Peyer's patch (tissue), 4 donors: Measurements from ENCODE around the gene CTNNA2. TPM values are rescaled to one million over a fixed set of nuclear protein-coding genes. Genes with fewer than 3 reads are reported as not detected.

Experiments used
- DNase-seq, 3 donors: peaks; one replicate each; pipeline ENCODE4 v3.0.0-alpha.2; 2017 to 2019
- H3K27ac ChIP-seq, 4 donors: fragments of 200-600 bp; sonication (generic); one replicate each; pipeline ENCODE4 v1.5.1; 2016 to 2019
- H3K27me3 ChIP-seq, 2 donors: fragments of 200-600 bp; sonication (generic); one replicate each; pipeline ENCODE4 v1.5.1; 2019
- H3K36me3 ChIP-seq, 3 donors: fragments of 200-600 bp; sonication (generic); one replicate each; pipeline ENCODE4 v1.5.1; 2016 to 2019
- H3K4me1 ChIP-seq, 4 donors: fragments of 200-600 bp; sonication (generic); one replicate each; pipeline ENCODE4 v1.5.1; 2016 to 2019
- H3K4me3 ChIP-seq, 4 donors: fragments of 200-600 bp; sonication (generic); 1 replicate in 3 of 4; 2 replicates in 1 of 4; pipeline ENCODE4 v1.5.1; 2016 to 2019; ENCODE audit warnings: mild to moderate bottlenecking in 1 of 4
- H3K9me3 ChIP-seq, 4 donors: fragments of 200-600 bp; sonication (generic); one replicate each; pipeline ENCODE4 v1.5.1; 2016 to 2019; ENCODE audit warnings: mild to moderate bottlenecking in 1 of 4
- POLR2A ChIP-seq, 2 donors: fragments of 450-650 bp; IDR thresholded peaks; one replicate each; pipeline ENCODE4 v1.5.1; 2017; ENCODE audit warnings: antibody characterized with exemption in 2 of 2, mild to moderate bottlenecking in 2 of 2, moderate library complexity in 2 of 2
- total RNA-seq, 4 donors: library from RNA; depleted of rRNA; stranded (reverse); fragments of >200 nt; gene quantifications; one replicate each; pipeline ENCODE4 v1.1.0, GENCODE V29; 2016
- TF ChIP-seq, protein P1 (sequence below), 6 experiments: fragments of 450-650 bp in 4 of 6; fragments of 200-600 bp in 2 of 6; sonication (generic) in 1 of 6; IDR thresholded peaks; one replicate each; pipeline ENCODE4 v1.5.1; 2017 to 2019; ENCODE audit warnings: antibody characterized with exemption in 6 of 6, mild to moderate bottlenecking in 3 of 6, moderate library complexity in 1 of 6

CTNNA2 gene
- total RNA-seq, 4 donors from 2014 or later = 0.67 to 5.3 (median 0.88) TPM; not detected in 1

DNA sequence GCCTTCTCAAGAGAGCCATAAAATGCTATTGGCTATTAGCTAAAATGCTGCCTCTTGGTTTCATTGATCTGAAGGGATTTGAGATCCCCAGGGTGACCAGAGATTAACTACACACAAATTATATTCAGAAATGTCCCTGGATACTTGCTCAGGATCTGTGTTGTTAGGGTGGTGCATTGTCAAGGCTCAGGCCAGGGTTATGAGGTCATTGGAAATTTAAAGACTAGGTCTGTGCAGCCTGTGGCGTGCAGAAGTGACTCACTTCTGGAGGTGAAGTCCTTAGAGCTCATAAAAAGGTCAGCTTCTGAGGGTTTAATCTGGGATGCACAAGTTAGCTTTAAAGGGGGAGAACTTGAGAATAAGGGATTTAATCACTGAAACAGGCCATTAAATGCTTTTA lies 768.2 kb downstream of the CTNNA2 start:
- no peak overlapping the region for H3K4me3 ChIP-seq
- no peaks in the 10 kb centered on the region for H3K4me1 ChIP-seq
- no peak overlapping the region for H3K27ac ChIP-seq
- H3K9me3 ChIP-seq = no peaks in the 10 kb centered on the region
- DNase-seq = no peak
- no peaks in the 10 kb centered on the region for H3K36me3 ChIP-seq
- TF ChIP-seq POLR2A (IDR thresholded peaks at IDR 0.05) = no peak
- TF ChIP-seq, protein P1, sequence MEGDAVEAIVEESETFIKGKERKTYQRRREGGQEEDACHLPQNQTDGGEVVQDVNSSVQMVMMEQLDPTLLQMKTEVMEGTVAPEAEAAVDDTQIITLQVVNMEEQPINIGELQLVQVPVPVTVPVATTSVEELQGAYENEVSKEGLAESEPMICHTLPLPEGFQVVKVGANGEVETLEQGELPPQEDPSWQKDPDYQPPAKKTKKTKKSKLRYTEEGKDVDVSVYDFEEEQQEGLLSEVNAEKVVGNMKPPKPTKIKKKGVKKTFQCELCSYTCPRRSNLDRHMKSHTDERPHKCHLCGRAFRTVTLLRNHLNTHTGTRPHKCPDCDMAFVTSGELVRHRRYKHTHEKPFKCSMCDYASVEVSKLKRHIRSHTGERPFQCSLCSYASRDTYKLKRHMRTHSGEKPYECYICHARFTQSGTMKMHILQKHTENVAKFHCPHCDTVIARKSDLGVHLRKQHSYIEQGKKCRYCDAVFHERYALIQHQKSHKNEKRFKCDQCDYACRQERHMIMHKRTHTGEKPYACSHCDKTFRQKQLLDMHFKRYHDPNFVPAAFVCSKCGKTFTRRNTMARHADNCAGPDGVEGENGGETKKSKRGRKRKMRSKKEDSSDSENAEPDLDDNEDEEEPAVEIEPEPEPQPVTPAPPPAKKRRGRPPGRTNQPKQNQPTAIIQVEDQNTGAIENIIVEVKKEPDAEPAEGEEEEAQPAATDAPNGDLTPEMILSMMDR (IDR thresholded peaks at IDR 0.05) = no peak
- no peaks in the 10 kb centered on the region for H3K27me3 ChIP-seq

DNA sequence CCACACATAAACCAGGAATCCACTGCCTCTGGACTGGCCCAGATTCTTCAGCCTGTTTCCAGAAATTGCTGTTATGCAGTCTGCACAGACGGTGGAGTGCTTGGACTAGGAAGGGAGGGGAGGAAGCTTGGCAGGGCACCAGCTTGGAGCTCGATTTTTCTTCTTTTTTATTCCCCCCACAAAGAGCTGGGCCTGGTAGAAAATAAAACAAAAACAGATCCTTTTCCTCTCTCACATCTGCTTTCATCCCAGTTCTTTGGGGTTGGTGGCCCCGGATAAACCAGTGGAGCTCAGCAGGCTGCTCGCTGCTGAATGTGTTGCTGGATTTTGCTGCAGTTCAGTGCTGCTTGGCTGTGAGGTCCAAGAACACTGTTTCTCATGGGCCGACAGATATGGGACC lies 775.7 kb downstream of the CTNNA2 start:
- no peak overlapping the region for H3K27ac ChIP-seq
- H3K36me3 ChIP-seq = no peaks in the 10 kb centered on the region
- H3K4me1 ChIP-seq = no peaks in the 10 kb centered on the region
- no peaks in the 10 kb centered on the region for H3K27me3 ChIP-seq
- no peak for TF ChIP-seq POLR2A (IDR thresholded peaks at IDR 0.05)
- TF ChIP-seq, protein P1 (IDR thresholded peaks at IDR 0.05) = no peak
- DNase-seq = no peak
- no peaks in the 10 kb centered on the region for H3K9me3 ChIP-seq
- H3K4me3 ChIP-seq = no peak overlapping the region

DNA sequence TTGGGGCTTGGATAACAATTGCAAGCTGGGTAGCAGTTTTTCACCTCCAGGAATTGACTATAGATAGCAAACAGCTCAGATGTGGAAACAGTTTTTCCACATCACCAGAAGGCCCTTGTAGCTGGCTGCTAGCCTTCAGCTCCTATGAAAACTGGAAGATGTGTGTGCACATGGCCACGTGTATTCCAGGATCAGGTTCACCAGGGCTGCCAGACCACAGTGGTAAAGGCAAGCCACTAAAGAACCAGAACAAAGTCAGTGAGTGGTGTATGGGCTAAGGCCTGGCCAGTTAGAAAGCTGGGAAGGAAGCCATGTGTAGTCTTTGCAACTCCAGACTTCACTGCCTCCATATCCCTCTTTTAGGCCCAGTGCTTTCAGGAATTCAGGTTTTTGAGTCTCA lies 778.8 kb downstream of the CTNNA2 start:
- H3K4me3 ChIP-seq = no peak overlapping the region
- TF ChIP-seq, protein P1 (IDR thresholded peaks at IDR 0.05) = no peak
- no peak for TF ChIP-seq POLR2A (IDR thresholded peaks at IDR 0.05)
- no peak for DNase-seq
- no peaks in the 10 kb centered on the region for H3K9me3 ChIP-seq
- no peaks in the 10 kb centered on the region for H3K27me3 ChIP-seq
- H3K36me3 ChIP-seq = no peaks in the 10 kb centered on the region
- H3K27ac ChIP-seq = no peak overlapping the region
- no peaks in the 10 kb centered on the region for H3K4me1 ChIP-seq

DNA sequence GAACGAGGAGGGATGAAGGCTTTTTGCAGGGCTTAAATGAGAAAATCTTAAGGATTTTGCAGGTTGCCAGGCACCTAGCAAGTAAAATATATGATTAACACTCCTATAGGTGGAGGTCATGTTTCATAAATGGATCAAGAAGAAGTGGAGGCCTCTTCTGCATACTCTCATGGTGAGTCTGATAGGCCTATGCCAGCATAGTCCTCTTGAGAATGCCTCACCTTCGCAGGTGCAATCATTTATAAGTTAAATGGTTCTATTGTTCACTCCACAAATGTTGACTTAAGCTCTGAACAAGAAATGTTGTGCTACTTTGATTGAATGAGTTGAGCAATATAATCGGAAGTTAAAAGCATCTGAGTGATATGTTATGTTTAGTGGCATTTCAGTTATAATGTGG lies 779.6 kb downstream of the CTNNA2 start:
- TF ChIP-seq, protein P1 (IDR thresholded peaks at IDR 0.05) = no peak
- TF ChIP-seq POLR2A (IDR thresholded peaks at IDR 0.05) = no peak
- no peaks in the 10 kb centered on the region for H3K4me1 ChIP-seq
- no peaks in the 10 kb centered on the region for H3K27me3 ChIP-seq
- no peaks in the 10 kb centered on the region for H3K36me3 ChIP-seq
- H3K27ac ChIP-seq = no peak overlapping the region
- H3K4me3 ChIP-seq = no peak overlapping the region
- DNase-seq = no peak
- no peaks in the 10 kb centered on the region for H3K9me3 ChIP-seq

DNA sequence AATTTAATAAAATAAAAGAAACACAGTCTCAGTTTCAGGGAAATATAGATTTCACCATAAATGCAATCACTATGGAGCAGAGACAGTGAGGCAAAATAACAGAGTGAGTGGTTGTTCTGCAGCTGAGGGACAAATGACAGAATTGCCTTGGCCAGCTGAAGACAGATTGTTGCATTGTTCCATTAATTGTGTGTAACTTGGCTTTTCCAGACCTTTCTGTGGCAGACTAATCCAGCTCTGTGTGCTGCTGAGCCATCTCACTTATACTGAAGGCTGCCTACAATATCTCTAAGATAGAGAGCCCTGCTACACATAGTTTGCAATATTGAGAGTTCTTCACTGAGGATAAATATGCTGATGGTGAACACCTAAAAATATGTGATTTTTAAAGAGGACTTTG lies 780.2 kb downstream of the CTNNA2 start:
- Histone ChIP-seq H3K4me1 (no peaks in the 10 kb centered on the region), H3K9me3 (no peaks in the 10 kb centered on the region), H3K27ac (no peak overlapping the region), H3K36me3 (no peaks in the 10 kb centered on the region), H3K27me3 (no peaks in the 10 kb centered on the region), H3K4me3 (no peak overlapping the region)
- no peak for DNase-seq
- TF ChIP-seq POLR2A (IDR thresholded peaks at IDR 0.05) = no peak
- TF ChIP-seq, protein P1 (IDR thresholded peaks at IDR 0.05) = no peak

DNA sequence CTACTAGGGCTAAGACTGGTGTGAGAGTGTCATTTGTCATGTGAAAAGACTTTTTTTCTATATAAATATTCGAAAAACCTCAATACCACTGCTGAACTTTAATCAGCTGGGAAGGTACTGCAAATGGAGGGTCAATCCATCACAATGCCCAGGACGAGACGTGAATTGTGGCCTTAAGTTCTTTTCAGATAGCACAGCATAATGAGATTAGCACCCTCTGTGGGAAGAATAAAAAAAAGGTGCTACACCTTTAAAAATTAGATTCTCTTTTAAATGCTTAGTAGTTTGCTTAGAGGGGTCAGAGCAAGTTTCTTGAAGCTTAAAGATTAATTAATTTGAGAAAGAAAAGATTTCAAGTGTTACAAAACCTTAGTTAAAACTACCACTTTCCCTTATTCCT lies 786.1 kb downstream of the CTNNA2 start:
- Histone ChIP-seq H3K4me1 (peaks cover 0 to 6% (median 0%) of the 10 kb centered on the region in 4 donors), H3K27me3 (peaks cover 0 to 17% of the 10 kb centered on the region in 2 donors), H3K27ac (no peak overlapping the region), H3K4me3 (no peak overlapping the region), H3K9me3 (no peaks in the 10 kb centered on the region), H3K36me3 (no peaks in the 10 kb centered on the region)
- TF ChIP-seq POLR2A (IDR thresholded peaks at IDR 0.05) = no peak
- TF ChIP-seq, protein P1 (IDR thresholded peaks at IDR 0.05) = no peak
- DNase-seq = no peak
